Measurements from ENCODE around the gene RBM26. TPM values are rescaled to one million over a fixed set of nuclear protein-coding genes. Genes with fewer than 3 reads are reported as not detected.

Gene RBM26
- polyA plus RNA-seq, 1 donor from 2014 or later: 112 TPM

DNA sequence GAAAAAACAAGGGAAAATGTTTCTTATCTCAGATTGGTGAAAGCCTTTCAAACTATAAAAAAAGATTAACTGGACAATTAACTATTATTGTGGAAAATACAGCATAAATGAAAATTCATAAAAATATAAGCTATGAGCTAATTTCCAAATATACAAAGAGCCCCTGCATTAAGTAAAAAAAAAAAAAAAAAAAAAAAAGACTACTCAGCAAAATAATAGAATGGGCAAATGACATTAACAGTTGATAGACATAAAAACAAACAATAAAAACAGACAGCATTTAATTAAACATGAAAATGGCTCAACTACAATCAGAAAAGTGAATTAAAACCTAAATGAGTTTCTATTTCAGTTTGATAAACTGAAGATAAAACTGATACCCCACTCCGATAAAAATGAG lies 77.5 kb downstream of the RBM26 start:
- Histone ChIP-seq H3K27me3 (ENCODE audit: insufficient read depth, low read depth, low read length) (no peaks in the 10 kb centered on the region), H3K79me2 (replicated peaks; ENCODE audit: insufficient read depth, low read length) (no peaks in the 10 kb centered on the region), H3F3A (ENCODE audit: insufficient read depth, low read length, poor library complexity, severe bottlenecking) (no peaks in the 10 kb centered on the region), H3K36me3 (ENCODE audit: insufficient read depth, low read length) (peaks cover 2% of the 10 kb centered on the region), H3K4me3 (ENCODE audit: low read length) (no peak overlapping the region), H3K9me3 (ENCODE audit: low read length) (no peaks in the 10 kb centered on the region), H2AFZ (ENCODE audit: low read depth, low read length) (no peak overlapping the region), H3K27ac (ENCODE audit: low read length) (no peak overlapping the region), H3K9me2 (ENCODE audit: insufficient read depth, low read length) (no peaks in the 10 kb centered on the region), H4K20me1 (ENCODE audit: insufficient read depth) (no peaks in the 10 kb centered on the region), H3K4me2 (ENCODE audit: low read length) (no peak overlapping the region), H3K9ac (ENCODE audit: low read length) (no peak overlapping the region)
- TF ChIP-seq MXI1 (conservative IDR thresholded peaks at IDR 0.05; ENCODE audit: poor library complexity, severe bottlenecking) (no peak), SMC3 (conservative IDR thresholded peaks at IDR 0.05; ENCODE audit: poor library complexity) (no peak), EP300 (conservative IDR thresholded peaks at IDR 0.05; ENCODE audit: poor library complexity, severe bottlenecking) (no peak), POLR2AphosphoS5 (IDR thresholded peaks at IDR 0.05) (no peak), RAD21 (conservative IDR thresholded peaks at IDR 0.05) (no peak)
- TF ChIP-seq, protein P1, sequence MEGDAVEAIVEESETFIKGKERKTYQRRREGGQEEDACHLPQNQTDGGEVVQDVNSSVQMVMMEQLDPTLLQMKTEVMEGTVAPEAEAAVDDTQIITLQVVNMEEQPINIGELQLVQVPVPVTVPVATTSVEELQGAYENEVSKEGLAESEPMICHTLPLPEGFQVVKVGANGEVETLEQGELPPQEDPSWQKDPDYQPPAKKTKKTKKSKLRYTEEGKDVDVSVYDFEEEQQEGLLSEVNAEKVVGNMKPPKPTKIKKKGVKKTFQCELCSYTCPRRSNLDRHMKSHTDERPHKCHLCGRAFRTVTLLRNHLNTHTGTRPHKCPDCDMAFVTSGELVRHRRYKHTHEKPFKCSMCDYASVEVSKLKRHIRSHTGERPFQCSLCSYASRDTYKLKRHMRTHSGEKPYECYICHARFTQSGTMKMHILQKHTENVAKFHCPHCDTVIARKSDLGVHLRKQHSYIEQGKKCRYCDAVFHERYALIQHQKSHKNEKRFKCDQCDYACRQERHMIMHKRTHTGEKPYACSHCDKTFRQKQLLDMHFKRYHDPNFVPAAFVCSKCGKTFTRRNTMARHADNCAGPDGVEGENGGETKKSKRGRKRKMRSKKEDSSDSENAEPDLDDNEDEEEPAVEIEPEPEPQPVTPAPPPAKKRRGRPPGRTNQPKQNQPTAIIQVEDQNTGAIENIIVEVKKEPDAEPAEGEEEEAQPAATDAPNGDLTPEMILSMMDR (IDR thresholded peaks at IDR 0.05; ENCODE audit: poor library complexity, severe bottlenecking): no peak
- TF ChIP-seq, protein P2, sequence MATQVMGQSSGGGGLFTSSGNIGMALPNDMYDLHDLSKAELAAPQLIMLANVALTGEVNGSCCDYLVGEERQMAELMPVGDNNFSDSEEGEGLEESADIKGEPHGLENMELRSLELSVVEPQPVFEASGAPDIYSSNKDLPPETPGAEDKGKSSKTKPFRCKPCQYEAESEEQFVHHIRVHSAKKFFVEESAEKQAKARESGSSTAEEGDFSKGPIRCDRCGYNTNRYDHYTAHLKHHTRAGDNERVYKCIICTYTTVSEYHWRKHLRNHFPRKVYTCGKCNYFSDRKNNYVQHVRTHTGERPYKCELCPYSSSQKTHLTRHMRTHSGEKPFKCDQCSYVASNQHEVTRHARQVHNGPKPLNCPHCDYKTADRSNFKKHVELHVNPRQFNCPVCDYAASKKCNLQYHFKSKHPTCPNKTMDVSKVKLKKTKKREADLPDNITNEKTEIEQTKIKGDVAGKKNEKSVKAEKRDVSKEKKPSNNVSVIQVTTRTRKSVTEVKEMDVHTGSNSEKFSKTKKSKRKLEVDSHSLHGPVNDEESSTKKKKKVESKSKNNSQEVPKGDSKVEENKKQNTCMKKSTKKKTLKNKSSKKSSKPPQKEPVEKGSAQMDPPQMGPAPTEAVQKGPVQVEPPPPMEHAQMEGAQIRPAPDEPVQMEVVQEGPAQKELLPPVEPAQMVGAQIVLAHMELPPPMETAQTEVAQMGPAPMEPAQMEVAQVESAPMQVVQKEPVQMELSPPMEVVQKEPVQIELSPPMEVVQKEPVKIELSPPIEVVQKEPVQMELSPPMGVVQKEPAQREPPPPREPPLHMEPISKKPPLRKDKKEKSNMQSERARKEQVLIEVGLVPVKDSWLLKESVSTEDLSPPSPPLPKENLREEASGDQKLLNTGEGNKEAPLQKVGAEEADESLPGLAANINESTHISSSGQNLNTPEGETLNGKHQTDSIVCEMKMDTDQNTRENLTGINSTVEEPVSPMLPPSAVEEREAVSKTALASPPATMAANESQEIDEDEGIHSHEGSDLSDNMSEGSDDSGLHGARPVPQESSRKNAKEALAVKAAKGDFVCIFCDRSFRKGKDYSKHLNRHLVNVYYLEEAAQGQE (IDR thresholded peaks at IDR 0.05; ENCODE audit: borderline replicate concordance): no peak

DNA sequence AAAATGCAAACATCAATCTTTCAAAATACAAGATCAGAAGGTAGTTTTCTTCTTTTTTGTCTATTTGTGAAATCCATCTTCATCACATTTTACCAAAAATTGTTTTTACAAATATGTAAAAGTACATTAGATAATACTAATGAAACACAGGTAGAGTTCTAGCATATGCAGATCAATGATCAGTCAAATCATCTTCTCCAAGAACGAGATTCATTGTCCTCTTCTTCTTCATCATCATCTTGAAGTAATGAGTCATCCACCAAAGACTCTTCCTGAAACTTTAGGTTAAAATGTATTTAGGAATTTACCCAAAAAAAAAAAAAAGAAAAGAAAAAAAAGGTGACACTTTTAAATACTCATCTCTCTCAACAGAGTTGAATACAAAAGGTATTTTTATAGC lies 85.6 kb downstream of the RBM26 start:
- no peak overlapping the region for H3K4me2 ChIP-seq (ENCODE audit: low read length)
- H3K4me3 ChIP-seq (ENCODE audit: low read length): no peak overlapping the region
- no peak overlapping the region for H3K9ac ChIP-seq (ENCODE audit: low read length)
- H3K9me3 ChIP-seq (ENCODE audit: low read length): no peaks in the 10 kb centered on the region
- H3K27ac ChIP-seq (ENCODE audit: low read length): no peak overlapping the region
- no peaks in the 10 kb centered on the region for H3K27me3 ChIP-seq (ENCODE audit: insufficient read depth, low read depth, low read length)
- TF ChIP-seq, protein P1 (IDR thresholded peaks at IDR 0.05; ENCODE audit: poor library complexity, severe bottlenecking): no peak
- no peak for TF ChIP-seq MXI1 (conservative IDR thresholded peaks at IDR 0.05; ENCODE audit: poor library complexity, severe bottlenecking)
- no peak for TF ChIP-seq EZH2 (IDR thresholded peaks at IDR 0.05; ENCODE audit: borderline replicate concordance, insufficient read depth, low read length, poor library complexity, severe bottlenecking)
- TF ChIP-seq, protein P2 (IDR thresholded peaks at IDR 0.05; ENCODE audit: borderline replicate concordance): no peak
- no peaks in the 10 kb centered on the region for H3K79me2 ChIP-seq (replicated peaks; ENCODE audit: insufficient read depth, low read length)
- no peaks in the 10 kb centered on the region for H3K36me3 ChIP-seq (ENCODE audit: insufficient read depth, low read length)
- no peaks in the 10 kb centered on the region for H3F3A ChIP-seq (ENCODE audit: insufficient read depth, low read length, poor library complexity, severe bottlenecking)
- no peaks in the 10 kb centered on the region for H4K20me1 ChIP-seq (ENCODE audit: insufficient read depth)
- no peaks in the 10 kb centered on the region for H3K9me2 ChIP-seq (ENCODE audit: insufficient read depth, low read length)
- no peak overlapping the region for H2AFZ ChIP-seq (ENCODE audit: low read depth, low read length)

Data from neural cell (in vitro differentiated cells).